HepG2 (cell line): ENCODE measurements around the gene DCAF7. TPM values are rescaled to one million over a fixed set of nuclear protein-coding genes. Genes with fewer than 3 reads are reported as not detected.

Experiments used
- ATAC-seq: fragments of 200-7000 bp; cut with Tn5 transposase; 3 replicates; pipeline ENCODE4 v1.9.1; 2020; ENCODE audit warnings: mild to moderate bottlenecking, moderate library complexity
- Bru-seq: library from RNA; stranded (reverse); fragments of 400-500 nt; gene quantifications from one replicate; lab custom pipeline; 2021; lab: Mats Ljungman, UMichigan
- BruChase-seq, 2 experiments: library from RNA; stranded (reverse); fragments of 400-500 nt; gene quantifications; one replicate each; lab custom pipeline; 2021; lab: Mats Ljungman, UMichigan
- BruUV-seq: library from RNA; stranded (reverse); fragments of 400-500 nt; replicated peaks from 2 replicates; lab custom pipeline; 2021; lab: Mats Ljungman, UMichigan
- CTCF ChIA-PET: fragments of 300-600 bp; formaldehyde crosslinking; extraction: SDS; loops from one replicate; lab custom pipeline; 2021; ENCODE audit warnings: low total read pairs, inconsistent platforms, low intra/inter-chr PET ratio; lab: Yijun Ruan, JAX
- POLR2A ChIA-PET: fragments of 350-600 bp; sonication (Branson Sonifier 250); formaldehyde crosslinking; loops from one replicate; lab custom pipeline; 2020; ENCODE audit warnings: antibody characterized with exemption, inconsistent platforms; lab: Yijun Ruan, JAX
- DNase-seq: peaks from one replicate; pipeline ENCODE4 v3.0.0-alpha.2; 2015; ENCODE audit warnings: low spot score
- FAIRE-seq: peaks from 3 replicates; lab custom pipeline; 2011; peaks lifted over from hg19 to GRCh38; lab: Jason Lieb, UNC
- H2AFZ ChIP-seq: one replicate; pipeline ENCODE4 v1.6.1; 2011; ENCODE audit warnings: low read length, inconsistent platforms
- H3K27ac ChIP-seq: fragments of 300-600 bp; 3 replicates; pipeline ENCODE4 v1.8.0; 2011; ENCODE audit warnings: mixed run types, mild to moderate bottlenecking, mixed read lengths, low read length, inconsistent platforms; ENCODE audit not compliant: insufficient read depth; ENCODE audit errors: extremely low read length
- H3K27me3 ChIP-seq, 2 experiments: fragments of 200-600 bp in 1 of 2; 2 replicates in 1 of 2; 3 replicates in 1 of 2; pipeline versions ENCODE4 v1.6.0 to v1.8.0; 2011; ENCODE audit warnings: low read length in 2 of 2, mild to moderate bottlenecking in 2 of 2, moderate library complexity in 2 of 2, inconsistent platforms in 1 of 2; ENCODE audit not compliant: insufficient read depth in 2 of 2, control insufficient read depth in 1 of 2
- H3K36me3 ChIP-seq, 2 experiments: fragments of 200-600 bp in 1 of 2; replicated peaks in 1 of 2; 2 replicates in 1 of 2; 3 replicates in 1 of 2; pipeline versions ENCODE4 v1.5.1 to v1.8.0; 2011; ENCODE audit warnings: low read length in 2 of 2, inconsistent platforms in 1 of 2; ENCODE audit not compliant: insufficient read depth in 2 of 2, control insufficient read depth in 1 of 2
- H3K4me1 ChIP-seq: 2 replicates; pipeline ENCODE4 v1.5.1; 2012; ENCODE audit warnings: low read length, inconsistent platforms; ENCODE audit not compliant: insufficient read depth
- H3K4me2 ChIP-seq: 2 replicates; pipeline ENCODE4 v1.6.0; 2011; ENCODE audit warnings: low read depth, low read length, inconsistent platforms
- H3K4me3 ChIP-seq, 3 experiments: fragments of 200-600 bp in 1 of 3; sonication (generic), shearing (Covaris generic) in 1 of 3; replicated peaks in 1 of 3; 2 replicates each; pipeline ENCODE4 v1.5.1; 2011 to 2016; ENCODE audit warnings: low read length in 3 of 3, inconsistent platforms in 2 of 3, low read depth in 2 of 3, mild to moderate bottlenecking in 2 of 3, control low read depth in 1 of 3, mixed read lengths in 1 of 3; ENCODE audit not compliant: insufficient read depth in 1 of 3
- H3K79me2 ChIP-seq: one replicate; pipeline ENCODE4 v1.6.1; 2011; ENCODE audit warnings: low read length, inconsistent platforms; ENCODE audit not compliant: insufficient read depth
- H3K9ac ChIP-seq: 2 replicates; pipeline ENCODE4 v1.6.0; 2011; ENCODE audit warnings: mild to moderate bottlenecking, low read depth, low read length, inconsistent platforms; ENCODE audit not compliant: insufficient read depth
- H3K9me3 ChIP-seq: 2 replicates; pipeline ENCODE4 v1.5.1; 2012; ENCODE audit warnings: mild to moderate bottlenecking, low read length
- H4K20me1 ChIP-seq: 2 replicates; pipeline ENCODE4 v1.6.0; 2011; ENCODE audit warnings: inconsistent platforms, mild to moderate bottlenecking, low read length, moderate library complexity; ENCODE audit not compliant: insufficient read depth
- ARID2 ChIP-seq: sonication (generic); formaldehyde crosslinking; IDR thresholded peaks from 2 replicates; pipeline ENCODE4 v1.8.1; 2022; ENCODE audit warnings: mild to moderate bottlenecking, missing genetic modification reagents, borderline replicate concordance
- ATF5 ChIP-seq: sonication (generic); formaldehyde crosslinking; IDR thresholded peaks from 2 replicates; pipeline ENCODE4 v1.4.0; 2020; ENCODE audit warnings: mild to moderate bottlenecking, low read depth, missing genetic modification reagents
- CREM ChIP-seq, 2 experiments: sonication (generic) in 1 of 2; formaldehyde crosslinking in 1 of 2; IDR thresholded peaks; 2 replicates each; pipeline versions ENCODE4 v1.4.0 to v1.6.1; 2016 to 2020; ENCODE audit warnings: antibody characterized with exemption in 1 of 2, mild to moderate bottlenecking in 1 of 2, missing genetic modification reagents in 1 of 2
- PRDM10 ChIP-seq: sonication (generic); formaldehyde crosslinking; IDR thresholded peaks from 2 replicates; pipeline ENCODE4 v1.4.0; 2020; ENCODE audit warnings: low read depth, missing genetic modification reagents
- ZFX ChIP-seq: sonication (generic); formaldehyde crosslinking; IDR thresholded peaks from 2 replicates; pipeline ENCODE4 v1.4.0; 2020; ENCODE audit warnings: mild to moderate bottlenecking, low read depth, missing genetic modification reagents, moderate library complexity
- ZNF337 ChIP-seq: sonication (generic); formaldehyde crosslinking; IDR thresholded peaks from 2 replicates; pipeline ENCODE4 v1.5.1; 2020; ENCODE audit warnings: missing genetic modification reagents, low read depth, mild to moderate bottlenecking, borderline replicate concordance
- ZNF547 ChIP-seq: sonication (generic); formaldehyde crosslinking; IDR thresholded peaks from 2 replicates; pipeline ENCODE4 v1.5.1; 2020; ENCODE audit warnings: mild to moderate bottlenecking, missing genetic modification reagents
- ZNF576 ChIP-seq: sonication (generic); formaldehyde crosslinking; IDR thresholded peaks from 2 replicates; pipeline ENCODE4 v1.4.0; 2020; ENCODE audit warnings: mild to moderate bottlenecking, missing genetic modification reagents
- ZNF816 ChIP-seq: sonication (generic); formaldehyde crosslinking; IDR thresholded peaks from 2 replicates; pipeline ENCODE4 v1.8.0; 2022; ENCODE audit warnings: missing genetic modification reagents, mild to moderate bottlenecking, borderline replicate concordance
- WGBS: methylation state at CpG from one replicate; pipeline ENCODE4 v1.1.6; 2017; ENCODE audit warnings: low lambda C conversion rate; 5-methylcytosine and 5-hydroxymethylcytosine counted together
- in situ Hi-C: cut with HindIII; loops from 2 replicates; pipeline ENCODE4 v1.10.0; 2017; ENCODE audit warnings: low pct_unique_long_range_greater_than_20kb; ENCODE audit not compliant: extremely low pct_ligation_motif_present
- intact Hi-C: fragments of 100-400 bp; cut with micrococcal nuclease; formaldehyde crosslinking; loops from one replicate; pipeline ENCODE4 v1.10.0; 2022; ENCODE audit not compliant: unreplicated experiment
- long read RNA-seq, 2 experiments: library from RNA in 1 of 2; library from polyadenylated mRNA in 1 of 2; stranded (forward) in 1 of 2; unstranded in 1 of 2; transcript quantifications; one replicate each; pipeline ENCODE4 v2.0.0, GENCODE V29; 2019 to 2022
- polyA minus RNA-seq, 3 experiments: library from RNA; depleted of rRNA, polyadenylated mRNA; stranded (reverse); fragments of >200 nt; gene quantifications; 2 replicates each; pipeline ENCODE4 v1.2.3, GENCODE V29; 2011; ENCODE audit warnings: low replicate concordance in 1 of 3
- polyA plus RNA-seq, 8 experiments: library from polyadenylated mRNA; depleted of rRNA in 3 of 8; stranded (reverse) in 7 of 8; unstranded in 1 of 8; fragments of >200 nt; fragmentation: Illumina TruSeq in 4 of 8; extraction: Trizol in 4 of 8; gene quantifications; 2 replicates each; pipeline versions ENCODE4 v1.2.1 to v1.2.3, GENCODE V29; 2011 to 2016; ENCODE audit warnings: low read depth in 4 of 8, missing spikeins in 1 of 8, mixed read lengths in 1 of 8; ENCODE audit not compliant: insufficient read depth in 1 of 8
- total RNA-seq, 5 experiments: library from RNA; depleted of rRNA; stranded (reverse); fragments of >200 nt; fragmentation: Illumina TruSeq; extraction: Trizol; gene quantifications; 2 replicates each; pipeline ENCODE4 v1.2.3, GENCODE V29; 2016; ENCODE audit warnings: low read depth in 1 of 5

DCAF7 gene
- total RNA-seq (2016; rRNA removed; fragmentation: Illumina TruSeq; extraction: Trizol) (55.2 and 77.5 TPM in 2 replicates), polyA plus RNA-seq (2011; rRNA removed) (73.4 and 77.0 TPM in 2 replicates), polyA minus RNA-seq (2011; rRNA and poly(A)+ RNA removed; ENCODE audit: low replicate concordance) (107 and 220 TPM in 2 replicates), Bru-seq, nascent RNA (percentile 87 among the genes with signal in this experiment), BruChase-seq, experiment 1, labeled RNA remaining after a 6-hour chase (percentile 93 among the genes with signal in this experiment), BruChase-seq, experiment 2, labeled RNA remaining after a 2-hour chase (percentile 91 among the genes with signal in this experiment)
- 10.3 and 11.9 TPM in 2 replicates for total RNA-seq (2016; cell fraction: cytosol; rRNA removed; fragmentation: Illumina TruSeq; extraction: Trizol; ENCODE audit: low read depth)
- total RNA-seq (2016; cell fraction: insoluble cytoplasmic fraction; rRNA removed; fragmentation: Illumina TruSeq; extraction: Trizol): 58.9 and 68.6 TPM in 2 replicates
- total RNA-seq (2016; cell fraction: membrane; rRNA removed; fragmentation: Illumina TruSeq; extraction: Trizol): 23.2 and 25.5 TPM in 2 replicates
- 33.1 and 38.3 TPM in 2 replicates for total RNA-seq (2016; cell fraction: nucleus; rRNA removed; fragmentation: Illumina TruSeq; extraction: Trizol)
- 62.7 and 66.5 TPM in 2 replicates for polyA plus RNA-seq (2011; cell fraction: cytosol; rRNA removed)
- polyA plus RNA-seq (2011; cell fraction: nucleus; rRNA removed): 61.2 and 63.3 TPM in 2 replicates
- 84.0 and 84.1 TPM in 2 replicates for polyA plus RNA-seq (2012)
- 12.2 and 14.0 TPM in 2 replicates for polyA plus RNA-seq (2016; cell fraction: cytosol; fragmentation: Illumina TruSeq; extraction: Trizol; ENCODE audit: low read depth)
- polyA plus RNA-seq (2016; cell fraction: insoluble cytoplasmic fraction; fragmentation: Illumina TruSeq; extraction: Trizol; ENCODE audit: low read depth): 61.4 and 80.4 TPM in 2 replicates
- polyA plus RNA-seq (2016; cell fraction: membrane; fragmentation: Illumina TruSeq; extraction: Trizol; ENCODE audit: low read depth): 15.8 and 16.0 TPM in 2 replicates
- polyA plus RNA-seq (2016; cell fraction: nucleus; fragmentation: Illumina TruSeq; extraction: Trizol; ENCODE audit: insufficient read depth, low read depth): 37.9 and 40.9 TPM in 2 replicates
- 41.2 and 49.1 TPM in 2 replicates for polyA minus RNA-seq (2011; cell fraction: cytosol; rRNA and poly(A)+ RNA removed)
- polyA minus RNA-seq (2011; cell fraction: nucleus; rRNA and poly(A)+ RNA removed): 35.0 and 40.7 TPM in 2 replicates
- long read RNA-seq, experiment 1, full-length matches to known transcripts: 72 of 97 reads
- long read RNA-seq, experiment 1, partial matches to known transcripts: 9 of 97 reads
- long read RNA-seq, experiment 1, other reads (novel, unspliced or antisense): 16 of 97 reads
- long read RNA-seq, experiment 2, full-length matches to known transcripts: 91 of 184 reads
- long read RNA-seq, experiment 2, partial matches to known transcripts: 11 of 184 reads
- long read RNA-seq, experiment 2, other reads (novel, unspliced or antisense): 82 of 184 reads

GRCh38 chr17:63549946-63550816, at the start of gene DCAF7:
Gene DCAF7 (plus strand): TSS chr17:63550477. CDS start chr17:63550678, 201 bp downstream.
- peak; percentile 92 for ATAC-seq
- Histone ChIP-seq H3K9ac (peak within 1 kb of the TSS; percentile 95), H3K36me3 (no peaks in the 10 kb centered on the region; a peak in 3 of 5 replicates), H3K27me3 (peaks cover 0 to 2% of the 10 kb centered on the region in 2 experiments; a peak in 2 of 5 replicates), H3K4me2 (peak within 1 kb of the TSS; percentile 75), H3K79me2 (peaks cover 46% of the 10 kb centered on the region), H3K4me3 (peak within 1 kb of the TSS; percentile 95 to 99 (median 98)), H3K9me3 (no peaks in the 10 kb centered on the region), H3K4me1 (peaks cover 59% of the 10 kb centered on the region), H4K20me1 (peaks cover 31% of the 10 kb centered on the region), H3K27ac (peak within 1 kb of the TSS; percentile 92), H2AFZ (no peak within 1 kb of the TSS)
- no TSS peak for BruUV-seq
- in situ Hi-C loops (no loop called here), intact Hi-C loops (loop anchor here (1.0 to 2.0 kb wide), 6 partner anchors 19 to 191 kb away; partner anchors contain the start of genes MAP3K3, STRADA and TACO1)
- peak; percentile 100 for DNase-seq
- ChIA-PET POLR2A (interaction anchor here (0.7 to 3.2 kb wide), 14 partner anchors 18 to 412 kb away, joined by 3 to 20 read pairs (median 4); partner anchors contain the start of genes CCDC47, DDX42, KCNH6 and MAP3K3), CTCF (no interaction called here)
- 1% methylated on average over 60 of the region's 72 CpGs for WGBS
- FAIRE-seq: peak; percentile 90
- TF ChIP-seq ZNF816 (CRISPR knock-in tag): peak; percentile 86; the same call in 1 of the 2 replicates
- TF ChIP-seq ZNF576 (CRISPR knock-in tag): no peak
- TF ChIP-seq ARID2 (CRISPR knock-in tag): peak; percentile 96; the same call in 1 of the 2 replicates
- TF ChIP-seq CREM (IDR thresholded peaks at IDR 0.05): peak; percentile 92
- no peak for TF ChIP-seq CREM (CRISPR knock-in tag; IDR thresholded peaks at IDR 0.05)
- TF ChIP-seq ZNF547 (CRISPR knock-in tag): peak; percentile 62
- 0 out of 2 replicates have a peak, but pooled peaks have one; percentile 63 for TF ChIP-seq ATF5 (CRISPR knock-in tag)
- peak; percentile 85; the same call in 1 of the 2 replicates for TF ChIP-seq PRDM10 (CRISPR knock-in tag)
- TF ChIP-seq ZNF337 (CRISPR knock-in tag): peak; percentile 69; the same call in 1 of the 2 replicates
- peak; percentile 98 for TF ChIP-seq ZFX (CRISPR knock-in tag)
